WERI-Rb-1 (cell line): ENCODE measurements around the gene HLA-A.

Experiments used
- DNase-seq: peaks from one replicate; pipeline ENCODE4 v3.0.0-alpha.2; 2020
- H3K27ac ChIP-seq: fragments of 250-450 bp; sonication (Bioruptor Pico); 2 replicates; pipeline ENCODE4 v1.5.1; 2020; ENCODE audit warnings: mild to moderate bottlenecking, moderate library complexity
- H3K27me3 ChIP-seq: fragments of 250-450 bp; sonication (Bioruptor Pico); 2 replicates; pipeline ENCODE4 v1.5.1; 2021; ENCODE audit warnings: mild to moderate bottlenecking, low read depth, moderate library complexity; ENCODE audit not compliant: insufficient read depth, severe bottlenecking
- H3K36me3 ChIP-seq: fragments of 250-450 bp; sonication (Bioruptor Pico); 2 replicates; pipeline ENCODE4 v1.5.1; 2020; ENCODE audit warnings: mild to moderate bottlenecking, moderate library complexity
- H3K4me3 ChIP-seq: 2 replicates; pipeline ENCODE4 v1.5.1; 2011; ENCODE audit warnings: low read depth, mild to moderate bottlenecking, control low read depth, low read length
- H3K9me3 ChIP-seq: fragments of 250-450 bp; sonication (Bioruptor Pico); 2 replicates; pipeline ENCODE4 v1.5.1; 2021; ENCODE audit warnings: mild to moderate bottlenecking, moderate library complexity; ENCODE audit not compliant: severe bottlenecking
- CTCF ChIP-seq: IDR thresholded peaks from 2 replicates; pipeline ENCODE4 v1.5.1; 2011; ENCODE audit warnings: low read depth, mild to moderate bottlenecking, control low read depth, inconsistent platforms, low read length

The HLA-A gene

GRCh38 chr6:29964518-29964886 lies 22.2 kb downstream of the HLA-A start:
- Histone ChIP-seq H3K27ac (no peak overlapping the region), H3K4me3 (no peak overlapping the region), H3K27me3 (no peaks in the 10 kb centered on the region), H3K36me3 (no peaks in the 10 kb centered on the region), H3K9me3 (no peaks in the 10 kb centered on the region)
- no peak for DNase-seq
- TF ChIP-seq CTCF = no peak

GRCh38 chr6:29964887-29965562 lies 22.7 kb downstream of the HLA-A start:
- Histone ChIP-seq H3K27ac (0 out of 2 replicates have a peak overlapping the region, but pooled peaks have one; percentile 0), H3K9me3 (no peaks in the 10 kb centered on the region), H3K4me3 (no peak overlapping the region), H3K36me3 (no peaks in the 10 kb centered on the region), H3K27me3 (no peaks in the 10 kb centered on the region)
- TF ChIP-seq CTCF = no peak
- peak; percentile 49 for DNase-seq

GRCh38 chr6:29965563-29965872 lies 23.2 kb downstream of the HLA-A start:
- TF ChIP-seq CTCF = no peak
- DNase-seq = no peak
- no peak overlapping the region for H3K27ac ChIP-seq
- H3K36me3 ChIP-seq = no peaks in the 10 kb centered on the region
- H3K27me3 ChIP-seq = peaks cover under 1% of the 10 kb centered on the region
- no peak overlapping the region for H3K4me3 ChIP-seq
- H3K9me3 ChIP-seq = no peaks in the 10 kb centered on the region

- no peak for TF ChIP-seq CTCF
- DNase-seq = no peak
- no peak overlapping the region for H3K27ac ChIP-seq
These were observed 23.7 kb downstream of the HLA-A start for GRCh38 chr6:29965873-29966601.

GRCh38 chr6:29967379-29968010 lies 25.2 kb downstream of the HLA-A start:
- Histone ChIP-seq H3K9me3 (no peaks in the 10 kb centered on the region), H3K36me3 (no peaks in the 10 kb centered on the region), H3K27ac (no peak overlapping the region), H3K4me3 (no peak overlapping the region), H3K27me3 (peaks cover 13% of the 10 kb centered on the region)
- no peak for DNase-seq
- no peak for TF ChIP-seq CTCF

More at GRCh38 chr6:29965873-29966601, 23.7 kb downstream of the HLA-A start:
- no peaks in the 10 kb centered on the region for H3K9me3 ChIP-seq
- peaks cover 5% of the 10 kb centered on the region for H3K27me3 ChIP-seq
- H3K4me3 ChIP-seq = no peak overlapping the region
- H3K36me3 ChIP-seq = no peaks in the 10 kb centered on the region
